SK-N-DZ (cell line): ENCODE results near the gene CCDC102B. TPM values are rescaled to one million over a fixed set of nuclear protein-coding genes. Genes with fewer than 3 reads are reported as not detected.
"Not testable (repeated sequence)": the region's sequence is repeated elsewhere in the genome, so short reads cannot be mapped to it uniquely, and the experiment has no call there.

ENCODE experiments used
- DNase-seq: peaks from one replicate; pipeline ENCODE4 v3.0.0-alpha.2; 2015; ENCODE audit warnings: low spot score
- polyA plus RNA-seq, 2 experiments: library from polyadenylated mRNA; depleted of rRNA; stranded (reverse); fragments of >200 nt; gene quantifications; 2 replicates each; pipeline ENCODE4 v1.2.3, GENCODE V29; 2014

Gene CCDC102B
- 6.2 and 8.6 TPM in 2 replicates for polyA plus RNA-seq (2014; cell fraction: cytosol; rRNA removed)
- polyA plus RNA-seq (2014; cell fraction: nucleus; rRNA removed): 10.9 and 19.7 TPM in 2 replicates

GRCh38 chr18:68797871-68798270 lies at the start of gene CCDC102B:
CCDC102B (plus strand) TSS chr18:68798080; CDS start chr18:68836764, 38,684 bp downstream.
- no peak for DNase-seq

GRCh38 chr18:68757126-68757525 lies 40.8 kb upstream of the CCDC102B start:
- DNase-seq: no peak

- no peak for DNase-seq
Measured at GRCh38 chr18:68759308-68759707, 38.6 kb upstream of the CCDC102B start.

- DNase-seq: no peak
Measured at GRCh38 chr18:68763083-68763482, 34.8 kb upstream of the CCDC102B start.

- no peak for DNase-seq
Measured at GRCh38 chr18:68764016-68764415, 33.9 kb upstream of the CCDC102B start.

- no peak for DNase-seq
Measured at GRCh38 chr18:68766433-68766832, 31.4 kb upstream of the CCDC102B start.

GRCh38 chr18:68769461-68769860 lies 28.4 kb upstream of the CCDC102B start:
- DNase-seq: no peak

GRCh38 chr18:68772268-68772667 lies 25.6 kb upstream of the CCDC102B start:
- no peak for DNase-seq

- DNase-seq: no peak
Measured at GRCh38 chr18:68778280-68778886, 19.5 kb upstream of the CCDC102B start.

- DNase-seq: no peak
Measured at GRCh38 chr18:68779169-68779568, 18.7 kb upstream of the CCDC102B start.

GRCh38 chr18:68780802-68781635 lies 16.9 kb upstream of the CCDC102B start:
- no peak for DNase-seq

GRCh38 chr18:68783506-68783905 lies 14.4 kb upstream of the CCDC102B start:
- no peak for DNase-seq

GRCh38 chr18:68784071-68784470 lies 13.8 kb upstream of the CCDC102B start:
- no peak for DNase-seq

GRCh38 chr18:68790290-68790689 lies 7.6 kb upstream of the CCDC102B start:
- DNase-seq: not testable (repeated sequence)

- no peak for DNase-seq
Measured at GRCh38 chr18:68791801-68792200, 6.1 kb upstream of the CCDC102B start.

GRCh38 chr18:68793951-68794350 lies 3.9 kb upstream of the CCDC102B start:
- no peak for DNase-seq

GRCh38 chr18:68796936-68797690 lies 767 bp upstream of the CCDC102B start:
- no peak for DNase-seq

- no peak for DNase-seq
Measured at GRCh38 chr18:68800075-68800474, 2.2 kb downstream of the CCDC102B start.

- DNase-seq: no peak
Measured at GRCh38 chr18:68803356-68803755, 5.5 kb downstream of the CCDC102B start.

- DNase-seq: no peak
Measured at GRCh38 chr18:68817584-68817983, 19.7 kb downstream of the CCDC102B start.

- no peak for DNase-seq
Measured at GRCh38 chr18:68818584-68818983, 20.7 kb downstream of the CCDC102B start.

- no peak for DNase-seq
Measured at GRCh38 chr18:68822926-68823325, 25.0 kb downstream of the CCDC102B start.
